Measurements from ENCODE around the gene EXOC6B.

Gene EXOC6B

GRCh38 chr2:72263043-72263775, 562.6 kb downstream of the EXOC6B start:
- DNase-seq = no peak

GRCh38 chr2:72261076-72261475, 564.8 kb downstream of the EXOC6B start:
- DNase-seq = no peak

GRCh38 chr2:72255540-72255939, 570.3 kb downstream of the EXOC6B start:
- no peak for DNase-seq

- no peak for DNase-seq
Measured at GRCh38 chr2:72254831-72255451, 570.9 kb downstream of the EXOC6B start.

- no peak for DNase-seq
Measured at GRCh38 chr2:72238311-72238710, 587.5 kb downstream of the EXOC6B start.

- DNase-seq = no peak
Measured at GRCh38 chr2:72237549-72237948, 588.3 kb downstream of the EXOC6B start.

GRCh38 chr2:72236445-72237067, 589.3 kb downstream of the EXOC6B start:
- no peak for DNase-seq

- DNase-seq = no peak
Measured at GRCh38 chr2:72235497-72236415, 590.1 kb downstream of the EXOC6B start.

GRCh38 chr2:72233211-72233610, 592.6 kb downstream of the EXOC6B start:
- no peak for DNase-seq

GRCh38 chr2:72222829-72223564, 602.8 kb downstream of the EXOC6B start:
- DNase-seq = no peak

- DNase-seq = no peak
Measured at GRCh38 chr2:72220170-72220569, 605.7 kb downstream of the EXOC6B start.

GRCh38 chr2:72214429-72215143, 611.2 kb downstream of the EXOC6B start:
- no peak for DNase-seq

GRCh38 chr2:72212486-72212855, 613.4 kb downstream of the EXOC6B start:
- DNase-seq = no peak

- DNase-seq = no peak
Measured at GRCh38 chr2:72211777-72212485, 613.9 kb downstream of the EXOC6B start.

GRCh38 chr2:72211350-72211749, 614.5 kb downstream of the EXOC6B start:
- DNase-seq = no peak

GRCh38 chr2:72210470-72210869, 615.4 kb downstream of the EXOC6B start:
- DNase-seq = no peak

GRCh38 chr2:72208225-72208624, 617.6 kb downstream of the EXOC6B start:
- DNase-seq = no peak

- DNase-seq = no peak
Measured at GRCh38 chr2:72207334-72207733, 618.5 kb downstream of the EXOC6B start.

GRCh38 chr2:72205504-72205881, 620.3 kb downstream of the EXOC6B start:
- DNase-seq = no peak

- DNase-seq = no peak
Measured at GRCh38 chr2:72204786-72205503, 620.9 kb downstream of the EXOC6B start.

All from NCI-H1048 (cell line).